HuH-7 (cell line): Measurements from ENCODE around the gene NPHP4.
A peak's percentile ranks its signal among the peaks of the same experiment; 100 is the strongest.
"Not testable (repeated sequence)": the region's sequence is repeated elsewhere in the genome, so short reads cannot be mapped to it uniquely, and the experiment has no call there.

ENCODE experiments used
- DNase-seq: peaks from one replicate; pipeline ENCODE4 v3.0.0; 2011; ENCODE audit warnings: low spot score

Gene NPHP4

DNA sequence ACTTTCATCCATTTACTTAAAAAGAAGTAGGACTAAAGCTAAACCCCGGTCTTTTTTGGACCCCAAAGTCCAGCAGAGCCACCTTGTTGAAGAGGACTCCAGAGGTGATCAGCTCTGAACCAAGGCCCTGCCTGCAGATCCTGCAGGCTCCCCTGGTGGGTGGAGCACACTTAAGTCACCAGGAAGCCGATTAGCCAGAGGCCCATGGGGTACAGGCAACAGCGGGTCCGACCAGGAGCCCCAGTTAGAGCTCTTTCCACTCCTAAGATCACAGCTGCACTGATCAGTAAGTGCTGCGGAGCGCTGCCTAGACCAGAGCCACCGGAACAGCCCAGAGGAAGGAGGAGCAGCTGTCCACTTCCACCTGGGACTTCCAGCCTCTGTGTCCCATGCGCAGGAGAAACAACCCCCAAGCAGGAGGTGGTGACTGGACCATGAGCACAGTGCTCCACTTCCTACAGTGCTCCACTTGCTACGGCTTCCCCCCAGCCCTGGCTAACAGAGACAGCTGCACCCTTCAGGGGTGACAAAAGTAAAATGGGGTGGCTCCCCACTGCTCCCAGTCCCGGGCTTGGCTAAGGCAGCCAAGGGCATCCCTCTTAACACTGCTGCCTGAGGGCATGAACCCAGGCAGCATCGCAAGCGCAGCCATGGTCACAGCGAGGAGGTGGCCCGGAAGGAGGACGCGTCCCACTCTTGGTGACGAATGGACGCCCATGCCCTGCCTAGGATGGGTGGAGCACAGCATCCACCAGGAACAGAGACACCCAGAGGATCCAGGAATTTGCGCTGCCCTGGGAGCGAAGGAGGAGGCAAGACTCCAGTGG, 58.0 kb downstream of the NPHP4 start:
- peak; percentile 45 for DNase-seq

DNA sequence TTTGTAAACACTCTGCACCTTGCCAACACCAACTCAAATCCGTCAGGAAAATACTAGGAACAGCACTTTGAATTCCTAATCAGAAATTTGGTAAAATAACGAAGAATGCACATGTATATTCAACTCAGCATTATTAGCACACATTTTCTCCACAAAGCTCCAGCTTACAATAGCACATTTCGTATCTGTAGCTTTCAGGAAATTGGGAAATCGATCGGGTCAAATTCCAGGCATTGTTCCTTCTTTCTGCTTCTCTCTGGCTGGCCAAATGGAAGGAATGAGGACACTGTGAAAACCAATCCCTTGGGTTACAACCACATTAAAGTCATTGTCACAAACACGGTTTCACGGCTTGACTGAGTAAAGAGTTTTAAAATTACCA, 58.6 kb downstream of the NPHP4 start:
- DNase-seq = peak; percentile 61

DNA sequence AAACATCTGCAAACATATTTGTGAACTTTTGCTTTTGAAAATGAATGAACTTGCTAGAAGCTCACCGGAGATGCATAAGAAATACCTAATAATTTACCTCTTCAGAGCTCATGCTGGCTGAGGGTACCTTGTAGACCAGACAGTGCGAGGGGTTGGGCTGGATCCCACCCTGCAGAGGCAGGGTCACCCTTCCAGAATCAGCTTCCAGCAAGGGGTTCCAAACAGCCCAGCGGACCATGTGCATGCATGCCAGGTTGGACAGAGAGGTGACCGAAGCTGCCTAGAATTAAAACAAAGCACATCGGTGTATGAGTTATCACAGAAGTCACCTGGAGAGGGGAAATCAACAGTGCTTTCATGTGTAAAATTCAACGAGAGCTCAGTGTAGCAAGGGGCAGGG, 59.2 kb downstream of the NPHP4 start:
- DNase-seq = no peak

DNA sequence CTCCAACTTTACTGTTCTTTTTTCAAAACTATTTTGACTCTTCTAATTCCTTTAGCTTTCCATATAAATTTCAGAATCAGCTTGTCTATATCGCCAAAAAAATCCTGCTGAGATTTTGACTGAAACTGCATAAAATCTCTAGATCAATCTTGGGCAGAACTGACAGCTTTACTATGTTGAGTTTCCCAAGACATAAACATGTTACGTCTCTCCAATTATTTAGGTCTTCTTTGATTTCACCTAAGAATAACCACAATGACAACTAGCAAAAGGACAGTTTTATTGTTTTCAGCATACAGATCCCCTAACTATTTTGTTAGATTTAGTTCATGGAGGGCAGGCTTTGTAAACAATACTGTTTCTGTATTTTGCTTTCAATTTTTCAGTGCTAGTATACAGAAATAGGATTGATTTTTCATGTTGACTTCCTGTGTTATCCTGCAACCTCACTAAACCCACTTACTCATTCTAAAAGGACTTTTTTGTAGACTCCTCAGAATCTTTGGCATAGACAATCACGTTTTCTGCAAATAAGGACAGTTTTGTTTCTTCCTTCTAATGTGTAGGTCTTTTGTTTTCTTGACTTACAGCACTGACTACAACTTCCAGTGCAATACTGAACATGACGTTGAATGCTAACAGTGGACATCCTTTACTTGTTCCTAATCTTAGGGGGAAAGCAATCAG, 63.4 kb downstream of the NPHP4 start:
- no peak for DNase-seq

DNA sequence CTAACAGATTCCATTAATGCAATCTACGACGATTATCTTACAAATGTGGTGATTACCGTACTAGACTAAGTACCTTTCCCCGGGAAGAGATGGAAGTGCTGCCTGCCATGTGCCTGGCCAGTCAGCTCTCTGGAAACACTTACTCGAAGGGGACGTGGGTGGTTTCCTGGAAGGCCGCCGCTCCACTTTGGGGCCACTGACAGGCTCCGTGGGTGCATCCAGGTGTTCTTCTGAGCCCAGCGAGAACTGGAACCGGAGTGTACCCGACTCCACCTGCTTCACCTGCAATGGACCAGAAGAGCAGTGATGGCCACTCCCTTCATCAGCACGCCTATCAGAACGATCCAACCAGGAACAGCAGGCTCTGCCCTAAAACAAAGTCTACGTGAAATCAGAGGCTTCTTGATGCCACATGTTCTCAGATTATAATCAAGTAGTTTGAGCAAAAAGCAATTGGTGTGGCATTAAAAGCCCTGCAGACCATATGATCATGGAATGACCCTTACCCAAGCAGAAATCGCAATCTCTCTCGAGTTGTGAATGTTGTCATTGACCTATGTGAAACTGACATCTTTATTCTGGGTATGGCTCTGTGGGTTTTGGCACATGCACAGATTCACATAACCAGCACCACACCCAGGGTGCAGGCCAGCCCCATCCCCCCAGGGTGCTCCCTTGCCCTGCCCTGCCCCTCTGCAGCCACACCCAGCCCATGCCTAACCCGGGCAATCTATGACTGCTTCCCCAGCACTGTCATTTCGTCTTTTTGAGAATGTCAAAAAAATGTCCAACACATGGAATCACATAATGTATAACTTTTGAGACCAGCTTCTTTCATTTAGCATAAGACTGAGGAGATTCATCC, 64.5 kb downstream of the NPHP4 start:
- no peak for DNase-seq

DNA sequence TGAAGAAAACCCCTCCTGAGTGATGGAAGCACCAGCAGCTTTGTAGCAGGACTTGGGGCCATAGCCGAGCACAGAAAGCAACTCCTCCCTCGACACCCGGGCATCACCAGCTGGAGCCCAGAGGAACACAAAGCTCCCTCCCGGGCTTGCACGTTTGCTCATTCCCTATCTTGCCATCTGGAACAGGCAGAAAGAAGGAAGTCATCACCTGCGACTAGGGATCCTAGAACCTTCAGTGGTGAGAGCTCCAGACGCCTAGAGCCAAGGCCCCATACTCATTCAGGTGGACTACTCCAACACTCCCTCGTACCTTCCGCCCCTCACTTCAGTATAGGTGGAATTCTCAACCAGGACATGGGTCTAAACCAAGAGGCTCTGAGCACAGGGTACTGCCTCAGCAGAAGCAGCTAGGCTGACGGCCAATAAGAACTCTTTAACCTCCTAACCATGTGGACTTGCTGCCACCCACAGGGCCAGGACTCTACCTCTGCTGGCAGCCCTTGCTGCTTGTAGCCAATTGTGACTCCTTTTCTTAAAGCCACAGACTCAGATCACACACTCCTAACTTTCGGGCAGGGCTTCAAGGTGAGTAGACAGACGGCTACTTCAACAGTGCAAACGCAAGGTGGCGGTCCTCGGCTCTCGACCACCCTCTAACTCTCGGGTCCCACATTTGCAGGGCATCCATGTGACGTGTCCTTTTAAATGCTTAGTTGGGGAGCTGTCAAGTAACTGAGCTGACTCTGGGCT, 65.4 kb downstream of the NPHP4 start:
- no peak for DNase-seq

DNA sequence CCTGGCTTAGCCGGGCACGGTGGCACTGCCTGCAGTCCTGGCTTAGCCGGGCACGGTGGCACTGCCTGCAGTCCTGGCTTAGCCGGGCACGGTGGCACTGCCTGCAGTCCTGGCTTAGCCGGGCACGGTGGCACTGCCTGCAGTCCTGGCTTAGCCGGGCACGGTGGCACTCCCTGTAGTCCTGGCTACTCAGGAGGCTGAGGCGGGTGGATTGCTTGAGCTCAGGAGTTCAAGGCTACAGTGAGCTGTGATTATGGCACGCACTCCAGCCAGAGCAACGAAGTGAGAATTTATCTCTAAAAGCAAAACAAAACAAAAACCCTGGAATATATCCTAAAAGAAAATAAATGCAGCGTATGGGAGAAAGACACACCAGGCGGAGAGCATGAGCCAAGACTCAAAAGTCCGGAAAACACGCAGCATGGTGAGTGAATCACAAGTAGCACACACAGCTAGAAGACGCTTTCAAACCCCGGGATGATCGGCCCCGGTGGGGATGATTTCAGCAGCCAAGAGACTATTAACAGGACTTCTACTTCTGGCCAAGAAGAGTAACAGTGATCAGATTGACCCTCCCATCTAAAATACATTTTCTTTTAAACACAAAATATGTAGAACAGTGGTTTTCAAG, 69.4 kb downstream of the NPHP4 start:
- DNase-seq = not testable (repeated sequence)

DNA sequence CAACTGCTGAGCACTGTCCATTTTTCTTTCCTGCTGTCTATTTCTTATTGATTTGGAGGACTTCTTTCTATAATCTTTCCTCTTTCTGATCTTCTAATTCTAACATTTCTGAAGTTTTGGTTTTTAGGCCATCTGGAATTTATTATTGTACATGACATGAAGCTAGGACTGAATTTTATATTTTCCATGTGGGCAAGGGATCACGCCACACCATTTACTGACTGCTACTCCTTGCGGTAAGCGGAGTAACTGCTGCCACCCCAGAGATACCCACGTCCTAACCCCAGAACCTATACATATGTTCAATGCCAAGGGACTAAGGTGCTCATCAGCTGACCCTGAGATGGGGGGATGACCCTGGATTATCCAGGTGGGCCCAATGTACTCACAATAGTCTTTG, 70.6 kb downstream of the NPHP4 start:
- DNase-seq = no peak

DNA sequence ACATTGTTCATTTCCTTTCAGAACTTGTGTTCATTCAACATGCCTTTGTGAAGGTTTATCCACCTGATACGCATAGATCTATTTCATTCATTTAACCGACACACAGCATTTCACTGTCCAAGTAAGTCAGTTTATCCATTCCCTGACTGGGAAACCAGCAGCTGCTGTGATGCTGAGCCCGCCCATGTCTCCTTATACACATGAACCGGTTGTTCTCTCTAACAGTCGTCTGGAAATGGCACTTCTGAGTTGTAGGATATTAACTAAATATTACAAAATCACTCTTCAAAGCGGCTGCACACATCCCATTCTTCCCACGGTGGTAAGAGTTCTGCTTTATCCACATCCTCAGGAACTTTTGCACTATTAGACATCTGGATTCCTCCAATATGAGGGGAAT, 71.1 kb downstream of the NPHP4 start:
- DNase-seq = no peak

DNA sequence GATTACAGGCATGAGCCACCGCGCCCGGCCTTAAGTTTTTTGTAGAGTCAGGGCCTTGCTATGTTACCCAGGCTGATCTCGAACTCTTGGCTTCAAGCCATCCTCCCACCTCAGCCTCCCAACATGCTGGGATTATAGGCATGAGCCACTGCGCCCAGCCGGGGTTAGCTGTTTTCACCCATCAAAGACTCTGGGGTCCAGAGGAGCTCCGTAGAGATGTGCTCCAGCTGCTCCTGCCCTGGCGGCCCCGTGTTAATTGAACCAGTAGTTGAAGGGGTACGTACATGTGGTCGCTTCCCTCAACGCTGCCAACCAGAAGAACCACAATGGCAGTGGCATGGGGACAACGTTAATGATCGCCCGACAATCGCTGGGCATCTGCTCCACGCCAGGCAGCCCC, 72.0 kb downstream of the NPHP4 start:
- no peak for DNase-seq

DNA sequence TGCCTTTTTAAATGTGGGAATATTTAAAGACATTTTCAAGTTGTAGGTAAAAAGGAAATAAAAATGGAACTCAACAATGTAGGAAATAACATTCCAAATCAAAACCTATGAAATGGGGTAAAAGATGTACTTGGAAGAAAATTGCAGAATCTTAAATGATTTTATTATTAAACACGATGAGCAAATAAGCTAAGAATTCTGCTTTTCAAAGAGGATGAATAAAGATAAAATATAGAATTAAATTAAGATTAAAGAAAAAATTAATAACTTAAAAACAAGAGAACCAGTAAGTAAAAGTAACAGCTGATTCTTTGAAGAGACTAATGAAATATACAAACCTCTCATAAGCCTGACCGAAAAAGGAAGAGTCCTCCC, 74.0 kb downstream of the NPHP4 start:
- DNase-seq = no peak

DNA sequence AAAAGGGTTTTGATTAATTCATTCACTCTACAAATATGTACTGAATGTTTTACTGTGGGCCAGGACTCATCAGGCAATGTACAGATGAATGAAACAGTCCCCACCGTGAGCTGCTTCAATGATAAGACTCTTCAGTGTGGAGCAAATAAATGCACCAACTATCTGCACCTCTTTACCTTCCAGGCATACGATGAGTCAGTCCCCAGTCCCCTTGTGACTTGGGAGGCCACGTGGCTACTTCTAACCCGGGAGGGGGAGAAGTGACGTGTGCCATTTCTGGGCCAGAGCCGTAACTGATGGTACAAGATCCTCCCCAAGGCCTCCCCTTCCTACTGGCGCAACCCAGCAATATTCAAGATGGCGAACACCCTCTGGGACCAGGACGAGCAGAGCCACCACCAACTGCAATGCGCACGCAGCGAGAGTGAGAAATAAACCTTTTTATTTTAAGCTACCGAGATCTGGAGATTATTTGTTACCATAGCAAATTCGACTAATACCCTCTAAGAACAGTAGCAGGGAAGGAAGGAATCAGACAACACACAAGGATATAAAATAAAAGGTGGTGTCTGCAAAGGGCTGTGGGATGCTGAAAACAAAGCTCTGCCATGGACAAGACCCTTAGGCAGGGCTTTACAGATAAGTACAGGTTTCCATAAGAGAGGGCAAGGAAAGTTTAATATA, 74.5 kb downstream of the NPHP4 start:
- no peak for DNase-seq

DNA sequence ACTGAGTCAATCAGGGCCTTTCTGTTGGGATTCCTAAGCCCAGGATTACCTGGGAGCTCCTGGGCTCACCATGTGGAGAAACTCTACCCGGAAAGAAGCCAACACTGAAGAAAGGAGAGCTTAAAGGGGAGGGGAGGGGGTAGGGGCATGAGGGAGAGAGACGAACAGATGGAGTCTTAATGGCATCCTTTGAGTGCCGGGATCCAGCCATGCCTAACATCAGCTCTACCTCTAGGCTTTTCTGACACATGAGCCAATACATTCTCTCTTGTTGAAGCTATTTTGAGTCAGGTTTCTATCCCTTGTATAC, 75.0 kb downstream of the NPHP4 start:
- no peak for DNase-seq

DNA sequence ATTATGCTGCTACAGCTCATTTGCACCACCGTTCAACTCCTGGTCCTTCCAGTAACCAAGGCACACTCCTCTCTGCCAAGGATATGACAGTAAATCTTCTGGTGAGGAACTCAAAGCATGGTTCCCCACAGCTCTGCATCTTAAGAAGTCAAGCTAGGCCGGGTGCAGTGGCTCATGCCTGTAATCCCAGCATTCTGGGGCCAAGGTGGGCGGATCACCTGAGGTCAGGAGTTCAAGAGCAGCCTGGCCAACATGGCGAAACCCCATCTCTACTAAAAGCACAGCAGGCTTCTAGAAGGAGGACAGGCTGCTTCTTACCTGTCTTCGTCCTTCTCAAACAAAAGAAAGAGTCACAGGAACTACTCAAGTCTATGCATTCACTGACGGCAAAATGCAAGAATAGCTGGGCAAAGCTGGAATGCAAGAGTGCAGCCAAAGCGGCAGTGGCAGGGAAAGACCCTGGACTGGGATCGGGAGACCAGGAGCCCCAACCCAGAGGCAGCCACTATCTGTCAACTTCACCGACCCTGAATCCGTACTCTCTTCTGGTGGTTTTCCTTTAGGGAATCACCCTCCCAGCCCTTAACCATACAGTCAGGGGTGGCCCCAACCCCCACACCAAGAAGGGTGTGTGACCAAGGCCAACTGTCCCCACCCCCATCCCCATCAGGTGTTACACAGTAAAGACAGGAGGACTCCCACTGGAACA, 75.5 kb downstream of the NPHP4 start:
- DNase-seq = no peak

DNA sequence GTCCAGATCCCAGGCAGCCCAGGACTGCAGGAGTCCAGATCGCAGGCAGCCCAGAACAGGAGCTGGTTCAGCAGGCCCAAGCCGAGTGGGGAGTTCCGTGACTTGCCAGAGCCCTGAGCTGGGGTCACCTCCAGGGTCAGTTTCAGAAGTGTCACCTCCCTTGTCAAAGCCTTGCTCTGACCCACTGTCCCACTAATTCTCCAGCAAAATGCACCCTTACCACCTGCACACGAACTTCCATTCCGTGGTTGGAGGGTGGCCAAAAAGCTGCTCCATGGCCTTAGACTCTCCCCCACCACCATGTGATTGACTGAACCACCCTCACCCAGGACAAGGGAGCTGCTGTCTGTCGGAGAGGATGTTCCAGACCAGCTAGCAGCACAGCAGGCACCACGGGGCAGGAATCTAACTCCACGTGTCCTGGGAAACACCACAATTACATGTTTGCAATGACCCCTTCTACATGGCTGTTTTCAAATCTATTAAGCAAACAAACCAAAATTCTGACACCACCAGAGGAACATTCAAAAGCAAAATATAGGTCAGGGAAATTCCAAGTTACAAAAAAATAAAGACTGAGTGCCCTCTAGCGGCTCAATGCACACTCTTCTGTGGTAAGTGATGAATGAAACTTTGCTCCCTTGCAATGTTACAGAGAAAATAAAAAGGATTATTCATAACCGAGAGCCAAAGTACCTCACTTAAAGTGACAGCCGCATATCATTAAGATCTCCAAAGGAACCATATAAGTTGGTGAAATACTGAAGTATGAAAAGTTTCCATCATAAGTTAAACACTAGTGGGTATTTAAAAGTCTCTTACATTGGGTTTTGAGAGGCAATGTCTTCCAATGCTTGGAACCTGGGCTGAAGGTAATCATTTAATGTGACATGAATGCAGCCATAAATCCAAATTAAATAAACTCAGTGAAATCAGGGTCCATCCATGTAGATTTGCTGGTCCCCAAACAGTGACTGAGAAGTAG, 76.3 kb downstream of the NPHP4 start:
- DNase-seq = peak; percentile 64

DNA sequence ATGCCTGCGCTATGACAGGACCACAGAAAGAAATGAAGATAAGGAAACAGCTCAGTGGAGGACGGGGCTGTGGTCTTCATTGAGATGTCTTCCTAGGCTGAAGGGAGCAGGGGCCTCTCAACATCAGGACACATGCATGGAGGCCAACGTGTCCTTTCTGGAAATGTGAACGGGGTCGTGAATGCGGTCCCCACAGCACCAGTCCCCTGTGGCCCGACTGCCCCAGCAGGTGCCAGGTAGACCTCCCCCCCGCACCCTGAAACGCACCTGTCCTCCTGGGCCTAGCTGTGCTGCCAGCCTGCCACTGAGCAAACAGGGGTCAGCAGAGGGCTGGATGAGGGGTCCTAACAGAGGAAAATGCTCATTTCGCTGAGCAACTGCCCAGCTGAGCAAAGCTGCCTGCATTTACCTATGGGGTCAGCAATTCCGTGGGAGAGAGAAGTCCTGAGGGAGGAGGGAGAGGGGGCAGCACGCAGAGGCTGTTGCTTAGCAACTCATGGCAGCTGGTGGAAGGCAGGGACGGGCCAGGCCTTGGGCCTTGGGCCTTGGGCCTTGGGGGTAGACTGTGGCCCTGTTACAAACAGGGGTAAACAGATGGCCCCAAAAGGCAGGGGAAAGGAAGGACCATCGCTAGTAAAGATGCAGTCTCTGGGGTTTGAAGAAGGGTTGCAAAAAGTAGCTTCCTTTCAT, 77.4 kb downstream of the NPHP4 start:
- DNase-seq = no peak

DNA sequence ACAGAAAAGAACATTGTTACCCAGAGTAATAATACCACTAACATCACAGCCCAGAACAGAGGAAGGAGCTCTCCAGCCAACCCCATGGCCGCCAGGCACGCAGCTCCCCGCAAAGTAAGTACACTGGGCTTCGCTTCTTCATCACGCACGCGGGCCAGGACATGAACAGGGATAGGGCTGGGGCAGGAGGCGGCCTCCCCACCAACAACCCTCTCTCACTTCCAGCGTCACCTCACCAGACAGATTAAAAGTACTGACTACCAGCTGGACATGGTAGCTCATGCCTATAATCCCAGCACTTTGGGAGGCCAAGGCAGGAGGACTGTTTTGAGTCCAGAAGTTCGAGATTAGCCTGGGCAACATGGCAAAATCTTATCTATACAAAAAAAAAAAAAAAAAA, 78.3 kb downstream of the NPHP4 start:
- no peak for DNase-seq

DNA sequence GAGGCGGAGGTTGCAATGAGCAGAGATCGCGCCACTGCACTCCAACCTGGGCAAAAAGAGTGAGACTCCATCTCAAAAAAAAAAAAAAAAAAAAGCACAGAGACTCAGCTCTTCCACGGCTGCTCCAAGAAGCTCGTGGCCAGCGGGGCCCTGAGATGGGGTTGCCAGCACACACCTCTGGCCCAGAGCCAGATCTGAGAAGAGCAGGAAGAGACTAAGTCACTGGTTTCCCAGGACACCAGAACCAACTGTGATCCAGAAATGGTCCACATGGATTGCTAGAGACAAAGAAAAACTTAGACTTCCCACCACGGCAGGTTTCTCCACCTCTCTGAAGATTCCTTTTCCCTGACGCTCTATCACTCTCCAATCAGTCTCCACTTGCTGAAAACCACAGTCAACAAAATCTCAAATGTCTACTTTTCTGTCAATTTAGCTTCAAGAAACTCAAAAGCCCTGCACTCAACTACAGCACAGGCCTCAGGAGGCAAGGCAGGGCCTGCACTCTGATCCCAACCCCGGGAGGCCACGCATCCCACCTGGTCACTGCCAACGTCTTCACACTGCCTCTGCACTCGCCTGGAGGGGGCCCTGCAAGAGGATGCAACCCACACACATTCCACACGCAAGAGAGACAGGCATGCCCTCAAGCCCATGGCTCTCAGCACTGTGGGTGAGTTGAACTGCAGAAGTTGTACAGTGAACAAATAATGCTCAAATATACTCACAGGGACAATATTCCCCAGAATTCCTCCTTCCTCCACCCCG, 79.0 kb downstream of the NPHP4 start:
- DNase-seq = no peak
